ENCODE results near the gene ANGPTL7. TPM values are rescaled to one million over a fixed set of nuclear protein-coding genes. Genes with fewer than 3 reads are reported as not detected.

Gene ANGPTL7
- total RNA-seq, 2 experiments from 2014 or later, result not detected

Other genes starting within 250 kb of the ANGPTL7 start
- 100 to 1,000 TPM; 203 to 212 TPM for gene TARDBP, start 176.7 kb upstream of the ANGPTL7 start, total RNA-seq
- under 1 TPM in 1 of 2 experiments, not detected in 1; 0.15 TPM for gene MASP2, start 142.1 kb upstream of the ANGPTL7 start, total RNA-seq
- gene SRM, start 129.3 kb upstream of the ANGPTL7 start, total RNA-seq, result 100 to 1,000 TPM; 347 to 360 TPM
- 10 to 100 TPM; 88.7 to 94.5 TPM for gene EXOSC10, start 89.5 kb upstream of the ANGPTL7 start, total RNA-seq
- 10 to 100 TPM; 49.3 to 52.2 TPM for gene MTOR, start 73.2 kb downstream of the ANGPTL7 start, total RNA-seq
- gene UBIAD1, start 83.8 kb downstream of the ANGPTL7 start, total RNA-seq, result 10 to 100 TPM; 38.6 to 41.2 TPM

Data from activated CD8-positive, alpha-beta memory T cell treated with anti-CD3 and anti-CD28 coated beads for 36 hours (primary cell).